Rectal smooth muscle tissue (tissue), 1 donor: ENCODE measurements around the gene VPS18.
A peak's percentile ranks its signal among the peaks of the same experiment; 100 is the strongest.

Experiments used
- H3K27ac ChIP-seq: one replicate; pipeline ENCODE4 v1.7.0; 2013; ENCODE audit warnings: low read depth, low read length, inconsistent platforms
- H3K27me3 ChIP-seq: one replicate; pipeline ENCODE4 v1.7.0; 2013; ENCODE audit warnings: low read length; ENCODE audit not compliant: control insufficient read depth, insufficient read depth
- H3K36me3 ChIP-seq: one replicate; pipeline ENCODE4 v1.7.0; 2013; ENCODE audit warnings: low read length; ENCODE audit not compliant: control insufficient read depth, insufficient read depth
- H3K4me1 ChIP-seq: one replicate; pipeline ENCODE4 v1.7.0; 2013; ENCODE audit warnings: low read length; ENCODE audit not compliant: control insufficient read depth, insufficient read depth
- H3K4me3 ChIP-seq: one replicate; pipeline ENCODE4 v1.7.0; 2013; ENCODE audit warnings: low read length
- H3K9ac ChIP-seq: one replicate; pipeline ENCODE4 v1.7.0; 2013; ENCODE audit warnings: low read length

Gene VPS18

DNA sequence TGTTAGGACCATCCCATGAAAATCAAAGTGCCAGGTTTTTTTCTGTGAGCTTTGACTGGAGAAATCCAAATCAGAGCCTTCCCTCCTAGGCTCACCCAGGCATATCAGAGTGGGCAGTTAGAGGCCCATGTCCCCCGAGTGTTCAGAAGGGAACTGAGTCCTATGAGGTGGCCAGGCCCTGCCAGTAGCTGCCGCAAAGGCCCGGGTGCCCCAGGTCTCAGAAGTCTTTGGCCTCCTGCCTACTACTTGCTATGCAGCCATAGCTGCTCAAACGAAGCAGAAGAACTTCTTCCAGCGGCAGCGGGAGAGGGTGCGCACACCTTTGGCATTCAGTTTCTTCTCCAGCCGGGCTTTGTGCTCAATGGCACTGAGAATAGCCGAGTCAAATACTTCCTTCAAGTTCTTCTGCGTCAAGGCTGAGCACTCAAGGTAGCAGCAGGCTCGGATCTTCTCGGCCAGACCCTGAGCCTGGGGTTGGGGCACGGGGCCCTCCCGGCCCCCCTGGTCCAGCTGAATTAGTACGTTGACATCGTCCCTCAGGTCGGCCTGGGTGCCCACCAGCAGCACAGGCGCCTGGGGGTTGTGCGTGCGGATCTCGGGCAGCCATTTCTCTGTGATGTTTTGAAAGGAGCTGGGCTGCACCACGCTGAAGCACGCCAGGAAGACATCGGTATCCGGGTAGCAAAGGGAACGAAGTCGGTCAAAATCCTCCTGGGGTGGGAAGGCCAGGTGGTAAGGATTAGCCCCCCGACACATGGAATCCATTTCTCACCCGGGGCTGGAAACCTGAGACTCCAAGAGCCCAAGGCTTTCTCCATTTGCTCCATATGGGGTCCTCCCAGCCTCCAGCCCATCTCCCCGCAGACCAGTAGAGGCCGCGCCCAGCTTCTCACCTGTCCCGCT lies 21.2 kb upstream of the VPS18 start:
- Histone ChIP-seq H3K36me3 (no peaks in the 10 kb centered on the region), H3K4me3 (peak overlapping the region; percentile 58), H3K27ac (no peak overlapping the region), H3K4me1 (no peaks in the 10 kb centered on the region), H3K27me3 (no peaks in the 10 kb centered on the region), H3K9ac (no peak overlapping the region)

DNA sequence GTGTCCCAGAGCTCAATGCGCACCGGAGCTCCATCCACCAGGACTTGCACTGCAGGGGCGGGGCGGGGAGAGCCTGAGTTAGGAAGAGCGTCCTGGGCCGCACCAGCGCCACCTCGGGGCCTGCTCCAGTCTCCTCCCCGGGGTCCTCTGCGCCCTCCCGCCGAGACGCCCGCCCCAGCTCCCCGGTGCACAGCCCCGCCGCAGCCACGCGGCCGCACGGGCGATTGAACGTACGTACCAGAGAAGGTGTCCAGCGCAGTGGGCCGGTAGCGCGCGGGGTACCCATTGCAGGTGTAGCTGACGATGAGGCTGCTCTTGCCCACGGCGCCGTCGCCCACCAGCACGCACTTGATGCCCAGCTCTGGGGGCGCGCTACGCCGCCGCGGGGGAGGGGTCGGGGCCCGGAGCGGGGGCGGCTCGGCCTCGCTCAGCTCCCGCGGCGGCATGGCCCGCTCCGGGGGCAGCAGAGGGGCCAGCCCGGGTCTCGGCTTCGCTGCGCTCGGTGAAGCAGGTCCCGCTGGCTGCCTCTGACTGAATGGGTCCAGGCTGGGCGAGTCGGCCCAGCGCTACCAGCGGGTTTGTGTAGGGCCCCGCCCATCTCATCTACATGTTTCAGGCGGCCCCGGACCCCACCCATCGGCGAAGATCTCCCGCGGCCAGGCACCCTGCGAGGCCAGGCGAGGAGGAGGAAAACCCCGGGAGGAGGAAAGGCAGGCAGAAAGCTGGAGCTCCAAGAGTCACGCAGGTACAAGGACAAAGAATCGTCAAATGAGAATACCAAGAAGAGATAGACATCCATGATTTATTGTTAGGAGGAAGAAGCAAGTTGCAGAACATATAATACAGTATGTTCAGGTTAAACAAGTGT lies 20.3 kb upstream of the VPS18 start, which contains the start of gene RHOV:
Gene RHOV, minus strand, starts transcription at position 541 of the 868 bp plus-strand sequence. Its CDS starts 95 bp downstream, at position 446.
- Histone ChIP-seq H3K36me3 (no peaks in the 10 kb centered on the region), H3K4me3 (peak within 1 kb of the TSS; percentile 58), H3K9ac (no peak within 1 kb of the TSS), H3K27me3 (no peaks in the 10 kb centered on the region), H3K27ac (no peak within 1 kb of the TSS), H3K4me1 (no peaks in the 10 kb centered on the region)

GRCh38 chr15:40875991-40876730 lies 18.1 kb upstream of the VPS18 start:
- H3K36me3 ChIP-seq, result no peaks in the 10 kb centered on the region
- H3K27me3 ChIP-seq, result no peaks in the 10 kb centered on the region
- no peaks in the 10 kb centered on the region for H3K4me1 ChIP-seq
- H3K9ac ChIP-seq, result no peak overlapping the region
- no peak overlapping the region for H3K4me3 ChIP-seq
- H3K27ac ChIP-seq, result no peak overlapping the region

- H3K4me3 ChIP-seq, result no peak overlapping the region
- no peaks in the 10 kb centered on the region for H3K4me1 ChIP-seq
- H3K27ac ChIP-seq, result no peak overlapping the region
- no peak overlapping the region for H3K9ac ChIP-seq
- H3K36me3 ChIP-seq, result no peaks in the 10 kb centered on the region
- H3K27me3 ChIP-seq, result no peaks in the 10 kb centered on the region
These were observed 16.6 kb upstream of the VPS18 start for GRCh38 chr15:40877694-40878093.

- Histone ChIP-seq H3K4me1 (no peaks in the 10 kb centered on the region), H3K27me3 (no peaks in the 10 kb centered on the region), H3K4me3 (no peak overlapping the region), H3K9ac (no peak overlapping the region), H3K27ac (no peak overlapping the region), H3K36me3 (no peaks in the 10 kb centered on the region)
These were observed 15.5 kb upstream of the VPS18 start for GRCh38 chr15:40878785-40879184.

- Histone ChIP-seq H3K4me3 (no peak overlapping the region), H3K27ac (no peak overlapping the region), H3K36me3 (no peaks in the 10 kb centered on the region), H3K27me3 (no peaks in the 10 kb centered on the region), H3K4me1 (no peaks in the 10 kb centered on the region), H3K9ac (no peak overlapping the region)
These were observed 14.6 kb upstream of the VPS18 start for GRCh38 chr15:40879609-40880008.

- Histone ChIP-seq H3K4me1 (no peaks in the 10 kb centered on the region), H3K4me3 (no peak overlapping the region), H3K9ac (no peak overlapping the region), H3K27ac (no peak overlapping the region), H3K36me3 (no peaks in the 10 kb centered on the region), H3K27me3 (no peaks in the 10 kb centered on the region)
These were observed 12.9 kb upstream of the VPS18 start for GRCh38 chr15:40881351-40881750.

DNA sequence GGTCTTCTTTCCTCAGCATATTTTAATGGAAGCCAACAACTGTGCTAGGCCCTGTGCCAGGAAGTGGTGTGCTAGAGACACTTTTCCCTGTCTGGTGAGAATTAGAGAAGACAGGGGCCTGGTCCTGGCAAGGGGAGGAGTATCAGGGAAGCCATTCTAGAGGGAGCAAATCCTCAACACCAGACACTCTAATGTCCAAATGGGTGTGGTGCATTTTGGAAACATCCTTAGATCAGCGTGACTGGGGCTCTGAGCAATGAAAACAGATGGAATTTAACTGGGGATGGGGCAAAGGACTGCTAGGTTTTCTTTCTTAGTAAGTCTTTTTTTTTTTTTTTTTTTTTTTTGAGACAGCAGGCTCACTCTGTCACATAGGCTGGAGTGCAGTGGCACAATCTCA lies 7.7 kb upstream of the VPS18 start:
- Histone ChIP-seq H3K27ac (no peak overlapping the region), H3K27me3 (no peaks in the 10 kb centered on the region), H3K4me3 (no peak overlapping the region), H3K36me3 (no peaks in the 10 kb centered on the region), H3K9ac (no peak overlapping the region), H3K4me1 (no peaks in the 10 kb centered on the region)

GRCh38 chr15:40889112-40889511 lies 5.1 kb upstream of the VPS18 start:
- Histone ChIP-seq H3K4me1 (no peaks in the 10 kb centered on the region), H3K27me3 (no peaks in the 10 kb centered on the region), H3K9ac (no peak overlapping the region), H3K4me3 (no peak overlapping the region), H3K27ac (no peak overlapping the region), H3K36me3 (no peaks in the 10 kb centered on the region)

GRCh38 chr15:40891138-40891537 lies 3.1 kb upstream of the VPS18 start:
- Histone ChIP-seq H3K4me3 (no peak overlapping the region), H3K36me3 (peaks cover 5% of the 10 kb centered on the region), H3K4me1 (peaks cover 6% of the 10 kb centered on the region), H3K27me3 (no peaks in the 10 kb centered on the region), H3K27ac (no peak overlapping the region), H3K9ac (no peak overlapping the region)

GRCh38 chr15:40891810-40892446 lies 2.3 kb upstream of the VPS18 start:
- Histone ChIP-seq H3K4me3 (no peak overlapping the region), H3K4me1 (peaks cover 6% of the 10 kb centered on the region), H3K9ac (no peak overlapping the region), H3K27me3 (no peaks in the 10 kb centered on the region), H3K27ac (no peak overlapping the region), H3K36me3 (peaks cover 6% of the 10 kb centered on the region)
